Right cardiac atrium (tissue), 5 donors: ENCODE measurements around the gene NDUFAF7. TPM values are rescaled to one million over a fixed set of nuclear protein-coding genes. Genes with fewer than 3 reads are reported as not detected.
"Not testable (repeated sequence)": the region's sequence is repeated elsewhere in the genome, so short reads cannot be mapped to it uniquely, and the experiment has no call there.

Experiments
- ATAC-seq, 2 donors: fragments of 200-7000 bp; cut with Tn5 transposase; one replicate each; pipeline versions ENCODE4 v1.8.0 to v1.9.1; 2020; ENCODE audit warnings: moderate library complexity in 2 of 2, mild to moderate bottlenecking in 1 of 2
- DNase-seq, 3 donors: peaks; one replicate each; pipeline ENCODE4 v3.0.0-alpha.2; 2020
- H3K27ac ChIP-seq: one replicate; pipeline ENCODE4 v1.5.1; 2013; ENCODE audit warnings: mild to moderate bottlenecking, low read length, control low read depth, moderate library complexity
- H3K27me3 ChIP-seq: one replicate; pipeline ENCODE4 v1.6.1; 2013; ENCODE audit not compliant: control insufficient read depth, insufficient read depth
- H3K4me1 ChIP-seq: one replicate; pipeline ENCODE4 v1.6.1; 2013; ENCODE audit warnings: low read length; ENCODE audit not compliant: control insufficient read depth, insufficient read depth
- H3K4me3 ChIP-seq: one replicate; pipeline ENCODE4 v1.5.1; 2013; ENCODE audit warnings: low read length, control low read depth
- H3K9me3 ChIP-seq: one replicate; pipeline ENCODE4 v1.6.1; 2013; ENCODE audit warnings: low read length; ENCODE audit not compliant: control insufficient read depth
- WGBS: extraction: QIAGEN DNeasy Blood & Tissue Kit; methylation state at CpG from one replicate; pipeline ENCODE4 v1.1.7; 2013; 5-methylcytosine and 5-hydroxymethylcytosine counted together
- intact Hi-C, 4 donors: fragments of 100-400 bp; cut with DNase I; formaldehyde crosslinking; loops; one replicate each; pipeline versions ENCODE4 v1.11.0 to v1.14.0; 2022 to 2023
- polyA plus RNA-seq: library from polyadenylated mRNA; stranded (reverse); fragments of 200-250 nt; gene quantifications from one replicate; pipeline ENCODE4 v1.2.3, GENCODE V29; 2013
- total RNA-seq, 4 donors: library from RNA; stranded (reverse); fragmentation: NEBNext Ultra II Directional; extraction: Animal tissue kit (Norgen Biotek cat#: 25700); gene quantifications; one replicate each; pipeline ENCODE4 v1.2.1, GENCODE V29; 2021
- donor health status: healthy with polysubstance abuse.
- donor health status: DM: no; HTN: yes; CAD: no.
- donor health status: DM: no; HTN: no; CAD: no.
- donor health status: DM: no; HTN: yes; CAD: no; lungs with severe emphysema.
- donor health status: DM: yes; HTN: yes; CAD: no.

The NDUFAF7 gene
- total and polyA plus RNA-seq, 5 donors, result 15.4 to 20.1 (median 17.8) TPM

- Histone ChIP-seq H3K27ac (no peak overlapping the region), H3K9me3 (no peaks in the 10 kb centered on the region), H3K27me3 (no peaks in the 10 kb centered on the region), H3K4me3 (no peak overlapping the region), H3K4me1 (no peaks in the 10 kb centered on the region)
- intact Hi-C loops, result no loop called here
- no peak for ATAC-seq
- WGBS, result 92% methylated on average over 4 of the region's 4 CpGs
- DNase-seq, result no peak
Measured at GRCh38 chr2:37219046-37219445, 12.4 kb upstream of the NDUFAF7 start.

GRCh38 chr2:37223131-37223530 is 8.3 kb upstream of the NDUFAF7 start:
- 97% methylated on average over 4 of the region's 4 CpGs for WGBS
- ATAC-seq, result no peak
- intact Hi-C loops, result no loop called here

GRCh38 chr2:37224063-37224462 is 7.4 kb upstream of the NDUFAF7 start:
- no peaks in the 10 kb centered on the region for H3K9me3 ChIP-seq
- ATAC-seq, result no peak
- no peak overlapping the region for H3K27ac ChIP-seq
- intact Hi-C loops, result no loop called here
- H3K4me3 ChIP-seq, result no peak overlapping the region
- DNase-seq, result no peak
- H3K27me3 ChIP-seq, result no peaks in the 10 kb centered on the region
- H3K4me1 ChIP-seq, result peaks cover 4% of the 10 kb centered on the region
- 91% methylated on average over 1 of the region's 1 CpG for WGBS

More at GRCh38 chr2:37223131-37223530, 8.3 kb upstream of the NDUFAF7 start:
- Histone ChIP-seq H3K4me1 (peaks cover 4% of the 10 kb centered on the region), H3K4me3 (no peak overlapping the region), H3K27me3 (no peaks in the 10 kb centered on the region), H3K9me3 (no peaks in the 10 kb centered on the region), H3K27ac (no peak overlapping the region)
- DNase-seq, result no peak

- H3K4me3 ChIP-seq, H3K27ac ChIP-seq, H3K9me3 ChIP-seq, intact Hi-C loops, H3K27me3 ChIP-seq, ATAC-seq, H3K4me1 ChIP-seq, DNase-seq: not testable (repeated sequence)
- no CpG with 5 or more reads among the region's 2 CpGs for WGBS
Measured at GRCh38 chr2:37225129-37225528, 6.3 kb upstream of the NDUFAF7 start.

- WGBS, result 95% methylated on average over 4 of the region's 4 CpGs
- no peak overlapping the region for H3K4me3 ChIP-seq
- H3K9me3 ChIP-seq, result no peaks in the 10 kb centered on the region
- intact Hi-C loops, result no loop called here
- DNase-seq (peak in 1 of 3 donors; percentile 12), ATAC-seq (no peak)
- H3K27me3 ChIP-seq, result no peaks in the 10 kb centered on the region
- peaks cover 6% of the 10 kb centered on the region for H3K4me1 ChIP-seq
- no peak overlapping the region for H3K27ac ChIP-seq
Measured at GRCh38 chr2:37226863-37227262, 4.6 kb upstream of the NDUFAF7 start.

GRCh38 chr2:37228788-37229187 is 2.7 kb upstream of the NDUFAF7 start:
- ATAC-seq, result no peak
- Histone ChIP-seq H3K4me1 (peaks cover 14% of the 10 kb centered on the region), H3K27me3 (no peaks in the 10 kb centered on the region), H3K27ac (no peak overlapping the region), H3K4me3 (no peak overlapping the region), H3K9me3 (no peaks in the 10 kb centered on the region)
- DNase-seq, result no peak
- WGBS, result 97% methylated on average over 3 of the region's 3 CpGs
- intact Hi-C loops, result no loop called here

GRCh38 chr2:37230581-37230980 is 877 bp upstream of the NDUFAF7 start:
- ATAC-seq, result no peak
- 1% methylated on average over 8 of the region's 8 CpGs for WGBS
- H3K27ac ChIP-seq, result no peak overlapping the region
- peak overlapping the region; percentile 96 for H3K4me3 ChIP-seq
- no peaks in the 10 kb centered on the region for H3K9me3 ChIP-seq
- peaks cover 12% of the 10 kb centered on the region for H3K4me1 ChIP-seq
- no peaks in the 10 kb centered on the region for H3K27me3 ChIP-seq
- intact Hi-C loops, result no loop called here
- no peak for DNase-seq

GRCh38 chr2:37232131-37232933 is 874 bp downstream of the NDUFAF7 start:
- 14% methylated on average over 18 of the region's 18 CpGs for WGBS
- ATAC-seq (peak in 1 of 2 donors; percentile 54), DNase-seq (peak in 2 of 3 donors; percentile 29 to 47)
- Histone ChIP-seq H3K27me3 (no peaks in the 10 kb centered on the region), H3K9me3 (no peaks in the 10 kb centered on the region), H3K4me3 (peak overlapping the region; percentile 96), H3K27ac (peak overlapping the region; percentile 97), H3K4me1 (peaks cover 10% of the 10 kb centered on the region)
- intact Hi-C loops, result no loop called here

- WGBS, result 79% methylated on average over 4 of the region's 4 CpGs
- Histone ChIP-seq H3K27me3 (no peaks in the 10 kb centered on the region), H3K9me3 (no peaks in the 10 kb centered on the region), H3K27ac (no peak overlapping the region), H3K4me3 (no peak overlapping the region), H3K4me1 (no peaks in the 10 kb centered on the region)
- ATAC-seq (peak in 1 of 2 donors; percentile 43), DNase-seq (no peak)
- intact Hi-C loops, result no loop called here
Measured at GRCh38 chr2:37243435-37243834, 12.0 kb downstream of the NDUFAF7 start.

- Histone ChIP-seq H3K4me1 (no peaks in the 10 kb centered on the region), H3K9me3 (no peaks in the 10 kb centered on the region), H3K27ac (no peak overlapping the region), H3K4me3 (no peak overlapping the region), H3K27me3 (no peaks in the 10 kb centered on the region)
- 45% methylated on average over 4 of the region's 4 CpGs for WGBS
- peak in 1 of 2 donors; percentile 35 for ATAC-seq
- intact Hi-C loops, result no loop called here
- DNase-seq, result no peak
Measured at GRCh38 chr2:37244017-37244416, 12.6 kb downstream of the NDUFAF7 start.

GRCh38 chr2:37244755-37245154 is 13.3 kb downstream of the NDUFAF7 start:
- Histone ChIP-seq H3K9me3 (no peaks in the 10 kb centered on the region), H3K27me3 (no peaks in the 10 kb centered on the region), H3K4me3 (no peak overlapping the region), H3K27ac (no peak overlapping the region), H3K4me1 (no peaks in the 10 kb centered on the region)
- DNase-seq (no peak), ATAC-seq (no peak)
- 70% methylated on average over 3 of the region's 3 CpGs for WGBS
- intact Hi-C loops, result no loop called here
